Thyroid gland (tissue), 4 donors: ENCODE measurements around the gene TOE1. TPM values are rescaled to one million over a fixed set of nuclear protein-coding genes. Genes with fewer than 3 reads are reported as not detected.

Source experiments
- DNase-seq, 2 donors: peaks; one replicate each; pipeline ENCODE4 v3.0.0-alpha.2; 2019
- H3K27ac ChIP-seq, 3 donors: fragments of 200-600 bp; sonication (generic); 1 replicate in 2 of 3; 2 replicates in 1 of 3; pipeline ENCODE4 v1.5.1; 2016 to 2019; ENCODE audit warnings: mild to moderate bottlenecking in 1 of 3, moderate library complexity in 1 of 3
- H3K27me3 ChIP-seq: fragments of 200-600 bp; sonication (generic); one replicate; pipeline ENCODE4 v1.5.1; 2019
- H3K36me3 ChIP-seq, 2 donors: fragments of 200-600 bp; sonication (generic); one replicate each; pipeline ENCODE4 v1.5.1; 2016 to 2019
- H3K4me1 ChIP-seq, 2 donors: fragments of 200-600 bp; sonication (generic); one replicate each; pipeline ENCODE4 v1.5.1; 2017 to 2019
- H3K4me3 ChIP-seq, 3 donors: fragments of 200-600 bp; sonication (generic); replicated peaks in 1 of 3; 1 replicate in 2 of 3; 2 replicates in 1 of 3; pipeline ENCODE4 v1.5.1; 2016; ENCODE audit warnings: mild to moderate bottlenecking in 1 of 3
- H3K9me3 ChIP-seq: fragments of 200-600 bp; sonication (generic); one replicate; pipeline ENCODE4 v1.5.1; 2017
- POLR2A ChIP-seq, 2 donors: fragments of 450-650 bp; IDR thresholded peaks; one replicate each; pipeline ENCODE4 v1.6.1; 2017; ENCODE audit warnings: antibody characterized with exemption in 2 of 2, mild to moderate bottlenecking in 2 of 2, moderate library complexity in 1 of 2
- WGBS, 2 donors: methylation state at CpG; one replicate each; pipeline ENCODE4 v1.1.5; 2017; 5-methylcytosine and 5-hydroxymethylcytosine counted together
- intact Hi-C: fragments of 100-400 bp; cut with DNase I; formaldehyde crosslinking; loops from one replicate; pipeline ENCODE4 v1.15.1; 2023
- total RNA-seq, 4 donors: library from RNA; depleted of rRNA; stranded (reverse); fragments of >200 nt; gene quantifications; one replicate each; pipeline ENCODE4 v1.2.3, GENCODE V29; 2016
- TF ChIP-seq, protein P1 (sequence below), 6 experiments: fragments of 200-600 bp in 3 of 6; fragments of 450-650 bp in 3 of 6; sonication (generic) in 3 of 6; IDR thresholded peaks; one replicate each; pipeline ENCODE4 v1.5.1; 2016 to 2019; ENCODE audit warnings: antibody characterized with exemption in 6 of 6, mild to moderate bottlenecking in 2 of 6, inconsistent platforms in 1 of 6, moderate library complexity in 1 of 6

TOE1 gene
- total RNA-seq, 4 donors from 2014 or later: 15.7 to 19.8 (median 17.8) TPM

DNA sequence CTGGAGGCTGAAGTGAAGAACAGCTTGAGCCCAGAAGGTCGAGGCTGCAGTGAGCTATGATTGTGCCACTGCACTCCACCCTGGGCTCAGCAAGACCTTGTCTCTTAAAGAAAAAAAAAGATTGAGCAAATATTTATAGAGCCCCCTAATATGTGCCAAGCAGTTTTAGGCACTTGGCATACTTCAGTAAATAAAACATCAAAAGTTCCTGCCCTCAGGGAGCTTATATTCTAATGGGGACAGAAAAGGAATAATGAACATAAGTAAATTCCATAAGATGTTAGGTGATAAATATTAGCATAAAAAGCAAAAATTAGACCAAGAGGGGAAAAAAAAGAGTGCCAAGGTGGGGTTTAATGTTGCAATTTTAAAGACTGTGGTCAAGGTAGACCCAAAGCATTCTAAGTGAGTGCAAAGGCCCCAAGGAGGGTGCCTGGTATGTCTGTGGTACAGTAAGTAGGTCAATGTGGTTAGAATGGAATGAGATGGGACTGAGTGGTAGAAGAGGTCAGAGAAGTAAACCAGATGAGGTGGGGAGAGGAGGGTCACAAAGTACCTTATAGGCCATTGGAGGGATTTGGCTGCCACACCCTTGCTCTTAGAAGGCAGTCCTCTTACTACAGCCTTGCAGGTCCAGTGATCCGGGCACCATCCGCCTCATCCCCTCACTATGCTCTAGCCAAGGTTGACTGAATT lies 2.2 kb upstream of the TOE1 start:
- H3K27me3 ChIP-seq: no peaks in the 10 kb centered on the region
- WGBS, 2 donors: 93 to 95% methylated on average over 3 of the region's 3 CpGs
- H3K4me3 ChIP-seq: no peak overlapping the region
- H3K27ac ChIP-seq: no peak overlapping the region
- no peak for DNase-seq
- TF ChIP-seq, protein P1, sequence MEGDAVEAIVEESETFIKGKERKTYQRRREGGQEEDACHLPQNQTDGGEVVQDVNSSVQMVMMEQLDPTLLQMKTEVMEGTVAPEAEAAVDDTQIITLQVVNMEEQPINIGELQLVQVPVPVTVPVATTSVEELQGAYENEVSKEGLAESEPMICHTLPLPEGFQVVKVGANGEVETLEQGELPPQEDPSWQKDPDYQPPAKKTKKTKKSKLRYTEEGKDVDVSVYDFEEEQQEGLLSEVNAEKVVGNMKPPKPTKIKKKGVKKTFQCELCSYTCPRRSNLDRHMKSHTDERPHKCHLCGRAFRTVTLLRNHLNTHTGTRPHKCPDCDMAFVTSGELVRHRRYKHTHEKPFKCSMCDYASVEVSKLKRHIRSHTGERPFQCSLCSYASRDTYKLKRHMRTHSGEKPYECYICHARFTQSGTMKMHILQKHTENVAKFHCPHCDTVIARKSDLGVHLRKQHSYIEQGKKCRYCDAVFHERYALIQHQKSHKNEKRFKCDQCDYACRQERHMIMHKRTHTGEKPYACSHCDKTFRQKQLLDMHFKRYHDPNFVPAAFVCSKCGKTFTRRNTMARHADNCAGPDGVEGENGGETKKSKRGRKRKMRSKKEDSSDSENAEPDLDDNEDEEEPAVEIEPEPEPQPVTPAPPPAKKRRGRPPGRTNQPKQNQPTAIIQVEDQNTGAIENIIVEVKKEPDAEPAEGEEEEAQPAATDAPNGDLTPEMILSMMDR (IDR thresholded peaks at IDR 0.05): no peak
- no peak for TF ChIP-seq POLR2A (IDR thresholded peaks at IDR 0.05)
- peaks cover 18 to 23% of the 10 kb centered on the region in 2 donors for H3K4me1 ChIP-seq
- no peaks in the 10 kb centered on the region for H3K9me3 ChIP-seq
- peaks cover 11 to 16% of the 10 kb centered on the region in 2 donors for H3K36me3 ChIP-seq
- intact Hi-C loops: no loop called here

DNA sequence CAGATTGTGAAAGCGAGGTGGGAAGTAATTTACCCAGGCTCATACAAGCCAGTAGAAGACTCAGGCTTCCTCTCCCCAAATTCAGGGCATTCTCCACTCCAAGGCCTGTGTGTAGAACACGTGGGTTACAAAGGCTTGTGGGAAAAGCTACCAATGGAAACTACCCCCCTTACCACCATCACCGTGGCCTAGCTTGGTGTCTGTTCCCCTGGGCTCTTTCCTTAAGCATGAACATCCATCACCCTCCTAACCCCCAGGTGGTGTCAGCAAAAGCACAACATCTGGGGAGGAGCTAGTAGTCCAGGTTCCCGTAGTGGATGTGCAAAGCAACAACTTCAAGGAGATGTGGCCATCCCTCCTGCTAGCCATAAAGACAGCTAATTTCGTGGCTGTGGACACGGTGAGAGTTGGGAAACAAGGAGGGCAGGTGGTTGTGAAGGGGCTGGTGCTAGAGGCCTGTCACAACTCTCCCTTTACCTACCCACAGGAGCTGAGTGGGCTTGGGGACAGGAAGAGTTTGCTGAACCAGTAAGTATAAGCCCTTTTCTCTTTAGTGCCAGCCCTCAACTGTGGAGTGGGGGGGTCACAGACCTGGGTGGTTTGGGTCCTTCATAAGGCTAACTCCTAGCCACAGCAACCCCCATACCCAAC lies 971 bp downstream of the TOE1 start:
- H3K4me1 ChIP-seq: peaks cover 18 to 23% of the 10 kb centered on the region in 2 donors
- peak overlapping the region; percentile 63 to 78 (median 74) for H3K4me3 ChIP-seq
- H3K27me3 ChIP-seq: no peaks in the 10 kb centered on the region
- no peaks in the 10 kb centered on the region for H3K9me3 ChIP-seq
- DNase-seq: no peak
- peak overlapping the region in 2 of 3 donors; percentile 93 to 94 for H3K27ac ChIP-seq
- TF ChIP-seq, protein P1 (IDR thresholded peaks at IDR 0.05): no peak
- H3K36me3 ChIP-seq: peaks cover 24 to 28% of the 10 kb centered on the region in 2 donors
- 29 to 33% methylated on average over 6 of the region's 6 CpGs for WGBS, 2 donors
- intact Hi-C loops: no loop called here

DNA sequence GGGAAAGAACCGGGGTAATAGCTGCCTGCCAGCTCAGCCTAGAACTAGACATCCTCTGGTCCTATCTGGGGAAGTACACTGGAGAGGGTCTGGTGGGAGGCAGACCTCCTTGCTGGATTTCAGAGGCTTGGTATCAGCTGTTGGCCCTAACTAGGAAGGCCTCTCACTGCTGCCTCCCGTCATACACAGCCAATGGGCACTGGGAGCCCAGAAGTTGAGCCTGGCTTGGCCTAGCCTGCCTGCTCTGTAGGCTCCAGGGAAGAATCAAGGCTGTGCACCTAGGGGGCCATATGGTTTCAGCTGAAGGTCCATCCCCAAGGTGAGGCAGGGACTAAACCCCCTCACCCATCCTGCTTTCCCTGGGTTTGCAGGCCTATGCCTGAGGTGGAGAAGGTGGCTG lies 4.5 kb downstream of the TOE1 start:
- intact Hi-C loops: no loop called here
- no peak for DNase-seq
- WGBS, 2 donors: 85 to 91% methylated on average over 1 to 2 of the region's 2 CpGs
- H3K9me3 ChIP-seq: no peaks in the 10 kb centered on the region
- no peak overlapping the region for H3K4me3 ChIP-seq
- H3K36me3 ChIP-seq: peaks cover 24 to 28% of the 10 kb centered on the region in 2 donors
- H3K27me3 ChIP-seq: no peaks in the 10 kb centered on the region
- H3K4me1 ChIP-seq: peaks cover 29 to 44% of the 10 kb centered on the region in 2 donors
- no peak overlapping the region for H3K27ac ChIP-seq
- TF ChIP-seq POLR2A (IDR thresholded peaks at IDR 0.05): no peak
- TF ChIP-seq, protein P1 (IDR thresholded peaks at IDR 0.05): no peak

DNA sequence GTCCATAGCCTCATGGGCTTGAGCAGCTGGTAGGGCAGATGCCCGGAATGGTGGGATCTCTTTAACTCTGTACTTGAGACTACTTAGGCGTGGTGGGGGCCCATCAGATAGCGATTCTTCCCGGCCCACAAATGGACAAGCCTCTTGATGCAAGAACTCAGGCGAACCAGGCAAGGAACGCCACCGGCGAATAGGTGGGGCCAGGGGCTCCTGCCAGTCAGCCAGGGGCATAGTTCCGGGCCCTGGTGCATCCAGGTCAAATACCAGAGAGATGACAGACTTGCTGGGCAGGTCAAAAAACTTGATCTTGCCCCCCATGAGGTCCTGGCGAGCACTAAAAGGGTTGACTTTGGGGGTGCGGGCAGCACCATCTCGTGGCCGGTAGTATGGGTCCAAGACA lies 5.0 kb downstream of the TOE1 start:
- 93 to 95% methylated on average over 13 of the region's 13 CpGs for WGBS, 2 donors
- intact Hi-C loops: no loop called here
- Histone ChIP-seq H3K4me3 (no peak overlapping the region), H3K36me3 (peaks cover 24 to 28% of the 10 kb centered on the region in 2 donors), H3K27ac (no peak overlapping the region), H3K4me1 (peaks cover 30 to 49% of the 10 kb centered on the region in 2 donors), H3K27me3 (no peaks in the 10 kb centered on the region), H3K9me3 (no peaks in the 10 kb centered on the region)
- DNase-seq: no peak
- TF ChIP-seq POLR2A (IDR thresholded peaks at IDR 0.05): no peak
- TF ChIP-seq, protein P1 (IDR thresholded peaks at IDR 0.05): no peak

DNA sequence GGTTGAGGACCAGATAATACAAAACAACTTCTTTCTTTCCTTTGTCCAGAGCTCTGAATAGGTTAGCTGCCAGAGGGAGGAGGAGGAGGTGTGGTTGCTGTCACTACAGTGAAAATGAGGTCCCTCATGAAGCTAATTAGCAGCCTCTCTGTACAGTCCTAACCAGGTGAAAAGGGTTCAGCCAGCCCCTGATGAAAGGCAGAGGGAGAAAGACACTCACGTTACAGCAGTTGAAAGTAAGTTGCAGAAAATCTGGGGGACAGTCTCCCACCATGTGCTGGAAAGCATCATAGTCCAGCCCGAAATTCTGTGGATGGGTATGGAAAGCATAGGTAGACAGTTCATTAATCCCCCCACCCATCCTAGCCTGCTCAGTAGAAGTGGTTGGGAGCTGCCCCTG lies 6.5 kb downstream of the TOE1 start:
- 81 to 93% methylated on average over 2 of the region's 2 CpGs for WGBS, 2 donors
- intact Hi-C loops: no loop called here
- TF ChIP-seq POLR2A (IDR thresholded peaks at IDR 0.05): no peak
- TF ChIP-seq, protein P1 (IDR thresholded peaks at IDR 0.05): no peak
- Histone ChIP-seq H3K9me3 (no peaks in the 10 kb centered on the region), H3K36me3 (peaks cover 24 to 28% of the 10 kb centered on the region in 2 donors), H3K27me3 (no peaks in the 10 kb centered on the region), H3K4me1 (peaks cover 18 to 48% of the 10 kb centered on the region in 2 donors), H3K4me3 (no peak overlapping the region), H3K27ac (no peak overlapping the region)
- no peak for DNase-seq
